Cerebellar nuclear complex (tissue), 1 donor: ENCODE measurements around the gene CCDC192.

ENCODE experiments used
- DNase-seq, 2 experiments: peaks; one replicate each; lab custom pipeline; 2025; lab: John Stamatoyannopoulos, UW

CCDC192 gene

DNA sequence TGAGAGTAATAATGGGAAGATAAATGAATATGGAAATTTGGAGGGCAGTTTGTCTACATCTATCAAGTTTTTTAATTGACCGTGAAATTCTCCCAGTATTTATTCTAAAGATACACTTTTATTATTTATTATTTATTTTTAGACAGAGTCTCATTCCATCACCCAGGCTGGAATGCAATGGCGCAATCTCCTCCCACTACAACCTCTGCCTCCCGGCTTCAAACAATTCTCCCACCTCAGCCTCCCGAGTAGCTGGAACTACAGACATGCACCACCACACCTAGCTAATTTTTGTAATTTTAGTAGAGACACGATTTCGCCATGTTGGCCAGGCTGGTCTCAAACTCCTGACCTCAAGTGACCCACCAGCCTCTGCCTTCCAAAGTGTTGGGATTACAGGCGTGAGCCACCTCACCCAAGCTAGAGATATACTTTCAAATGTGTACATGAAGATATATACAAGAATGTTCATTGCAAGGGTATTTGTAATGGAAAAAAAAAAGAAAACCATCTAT lies 282.7 kb downstream of the CCDC192 start:
- no peak for DNase-seq

DNA sequence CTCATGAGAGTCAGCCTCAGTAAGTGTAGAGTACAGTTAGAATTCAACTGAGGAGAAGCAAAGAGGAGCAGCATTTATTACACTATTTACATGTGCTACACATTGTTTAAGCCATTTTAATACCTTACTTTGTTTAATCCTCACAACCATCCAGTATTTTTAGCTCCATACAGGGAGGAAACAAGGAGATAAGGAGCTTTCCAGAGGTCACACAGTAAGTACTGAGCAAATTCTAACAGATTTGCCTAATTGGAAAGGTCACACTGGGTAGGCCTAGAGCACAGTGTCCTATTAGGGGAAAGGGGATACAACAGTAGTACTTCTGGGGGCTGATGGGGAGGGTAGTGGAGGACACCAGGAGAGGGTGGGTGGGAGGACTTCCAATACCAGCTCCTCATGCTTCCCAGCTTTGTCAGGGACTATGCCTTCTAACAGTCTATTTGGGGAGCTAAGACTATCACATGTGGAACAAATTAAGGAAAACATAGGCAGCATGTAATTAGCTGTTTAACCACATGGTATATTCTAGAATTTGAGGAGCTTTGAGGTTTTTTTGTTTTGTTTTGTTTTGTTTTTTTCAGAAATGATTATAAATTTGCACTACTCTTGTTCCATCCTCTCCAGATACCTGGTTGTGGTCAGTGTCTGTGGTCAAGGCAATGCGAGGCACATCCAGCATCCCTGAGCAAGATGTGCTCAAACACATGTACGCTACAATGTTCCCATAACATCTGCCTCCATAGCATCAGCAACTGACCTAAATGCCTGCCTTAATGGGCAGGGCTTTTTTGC lies 284.4 kb downstream of the CCDC192 start:
- DNase-seq = no peak

DNA sequence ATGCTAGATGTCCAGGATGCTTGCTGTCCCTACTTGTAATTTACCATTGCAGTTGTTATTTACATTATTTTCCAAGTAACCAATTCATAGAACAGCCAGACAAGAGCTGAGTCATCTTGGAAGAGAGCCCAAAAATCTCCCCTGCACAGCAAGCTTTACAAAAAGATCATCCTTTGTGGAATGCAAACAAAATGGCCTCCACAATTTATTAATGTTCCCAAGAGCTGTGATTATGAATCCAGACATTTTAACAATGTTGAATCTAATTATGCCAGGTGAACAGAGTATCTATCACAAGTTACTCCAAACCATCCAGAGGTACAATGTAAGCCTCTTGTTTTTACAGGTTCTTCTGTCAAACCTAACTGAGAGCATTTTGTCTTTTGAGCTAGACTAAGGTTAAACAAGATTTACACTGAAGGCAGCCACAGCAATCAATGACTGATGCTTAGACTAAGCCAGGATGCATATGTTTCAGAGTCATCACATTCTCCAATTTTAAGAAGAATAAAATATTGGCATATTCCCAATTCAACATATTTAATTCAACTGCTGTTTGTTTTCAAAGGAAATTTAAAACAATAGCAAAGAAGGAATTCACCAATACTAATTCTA lies 285.1 kb downstream of the CCDC192 start:
- no peak for DNase-seq
